GM10266 (cell line): Measurements from ENCODE around the gene AMOTL1.

Experiments
- DNase-seq: peaks from one replicate; pipeline ENCODE4 v3.0.0; 2012; ENCODE audit errors: extremely low spot score
- TF ChIP-seq, protein P1 (sequence below): IDR thresholded peaks from 2 replicates; pipeline ENCODE4 v1.5.1; 2012; ENCODE audit warnings: mild to moderate bottlenecking, low read depth; ENCODE audit not compliant: control insufficient read depth, insufficient read depth; ENCODE audit errors: missing control alignments

The AMOTL1 gene

DNA sequence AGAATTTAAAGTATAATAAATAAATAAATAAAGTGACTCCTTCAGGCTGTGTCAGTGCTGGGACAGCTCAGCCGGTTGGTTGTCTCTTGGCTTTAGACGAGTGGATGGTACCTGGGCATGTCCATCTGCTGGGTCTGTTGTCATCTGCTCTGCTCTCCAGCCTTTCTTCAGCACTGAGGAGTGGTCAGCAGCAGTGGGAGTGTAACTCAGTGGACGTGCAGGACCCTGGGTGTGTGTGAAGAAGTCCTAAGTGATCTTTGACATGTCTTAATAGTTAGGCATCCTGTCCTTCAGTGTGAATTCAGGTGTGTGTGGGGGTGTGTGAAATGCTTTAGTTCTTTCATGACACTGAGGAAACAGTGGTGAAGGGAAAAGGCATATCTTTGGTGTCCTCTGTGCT lies 24.3 kb downstream of the AMOTL1 start:
- TF ChIP-seq, protein P1, sequence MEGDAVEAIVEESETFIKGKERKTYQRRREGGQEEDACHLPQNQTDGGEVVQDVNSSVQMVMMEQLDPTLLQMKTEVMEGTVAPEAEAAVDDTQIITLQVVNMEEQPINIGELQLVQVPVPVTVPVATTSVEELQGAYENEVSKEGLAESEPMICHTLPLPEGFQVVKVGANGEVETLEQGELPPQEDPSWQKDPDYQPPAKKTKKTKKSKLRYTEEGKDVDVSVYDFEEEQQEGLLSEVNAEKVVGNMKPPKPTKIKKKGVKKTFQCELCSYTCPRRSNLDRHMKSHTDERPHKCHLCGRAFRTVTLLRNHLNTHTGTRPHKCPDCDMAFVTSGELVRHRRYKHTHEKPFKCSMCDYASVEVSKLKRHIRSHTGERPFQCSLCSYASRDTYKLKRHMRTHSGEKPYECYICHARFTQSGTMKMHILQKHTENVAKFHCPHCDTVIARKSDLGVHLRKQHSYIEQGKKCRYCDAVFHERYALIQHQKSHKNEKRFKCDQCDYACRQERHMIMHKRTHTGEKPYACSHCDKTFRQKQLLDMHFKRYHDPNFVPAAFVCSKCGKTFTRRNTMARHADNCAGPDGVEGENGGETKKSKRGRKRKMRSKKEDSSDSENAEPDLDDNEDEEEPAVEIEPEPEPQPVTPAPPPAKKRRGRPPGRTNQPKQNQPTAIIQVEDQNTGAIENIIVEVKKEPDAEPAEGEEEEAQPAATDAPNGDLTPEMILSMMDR: no peak
- DNase-seq: no peak

DNA sequence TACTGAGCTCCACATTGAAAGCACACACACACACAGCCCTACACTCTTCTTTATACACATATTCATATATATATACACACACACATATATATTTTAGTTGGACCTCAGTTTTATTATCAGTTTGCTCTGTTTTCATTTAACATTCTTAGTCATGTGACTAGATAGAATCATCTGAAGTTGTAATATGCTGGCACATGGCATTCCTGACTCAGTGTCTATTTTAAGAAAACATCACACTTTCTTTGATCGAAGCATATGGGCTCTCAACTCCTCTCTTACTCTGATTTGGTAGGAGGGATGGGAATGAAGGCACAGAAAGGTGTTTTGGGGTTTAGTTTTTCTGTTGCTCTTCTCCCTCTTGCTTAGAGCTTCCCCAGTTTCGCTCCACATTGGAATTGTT lies 24.8 kb downstream of the AMOTL1 start:
- TF ChIP-seq, protein P1: no peak
- no peak for DNase-seq

DNA sequence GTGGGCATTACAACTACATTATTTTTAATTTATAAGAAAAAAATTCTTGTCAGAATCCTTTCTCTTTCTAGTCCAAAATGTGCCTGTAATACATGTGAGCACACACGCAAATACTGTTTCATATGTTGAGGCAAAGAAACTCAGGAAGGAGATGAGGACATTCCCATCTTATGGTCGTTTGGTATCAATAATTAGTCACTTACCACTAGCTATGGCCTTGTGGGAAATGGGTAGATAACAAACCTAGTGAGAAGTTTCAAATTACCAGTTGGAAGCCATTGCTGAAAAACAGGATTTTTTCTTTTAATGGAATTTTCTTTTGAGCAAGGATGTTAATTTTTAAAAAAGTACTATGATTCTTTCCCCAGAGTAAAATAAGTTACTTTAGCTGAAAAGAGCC lies 25.7 kb downstream of the AMOTL1 start:
- TF ChIP-seq, protein P1: no peak
- DNase-seq: no peak

DNA sequence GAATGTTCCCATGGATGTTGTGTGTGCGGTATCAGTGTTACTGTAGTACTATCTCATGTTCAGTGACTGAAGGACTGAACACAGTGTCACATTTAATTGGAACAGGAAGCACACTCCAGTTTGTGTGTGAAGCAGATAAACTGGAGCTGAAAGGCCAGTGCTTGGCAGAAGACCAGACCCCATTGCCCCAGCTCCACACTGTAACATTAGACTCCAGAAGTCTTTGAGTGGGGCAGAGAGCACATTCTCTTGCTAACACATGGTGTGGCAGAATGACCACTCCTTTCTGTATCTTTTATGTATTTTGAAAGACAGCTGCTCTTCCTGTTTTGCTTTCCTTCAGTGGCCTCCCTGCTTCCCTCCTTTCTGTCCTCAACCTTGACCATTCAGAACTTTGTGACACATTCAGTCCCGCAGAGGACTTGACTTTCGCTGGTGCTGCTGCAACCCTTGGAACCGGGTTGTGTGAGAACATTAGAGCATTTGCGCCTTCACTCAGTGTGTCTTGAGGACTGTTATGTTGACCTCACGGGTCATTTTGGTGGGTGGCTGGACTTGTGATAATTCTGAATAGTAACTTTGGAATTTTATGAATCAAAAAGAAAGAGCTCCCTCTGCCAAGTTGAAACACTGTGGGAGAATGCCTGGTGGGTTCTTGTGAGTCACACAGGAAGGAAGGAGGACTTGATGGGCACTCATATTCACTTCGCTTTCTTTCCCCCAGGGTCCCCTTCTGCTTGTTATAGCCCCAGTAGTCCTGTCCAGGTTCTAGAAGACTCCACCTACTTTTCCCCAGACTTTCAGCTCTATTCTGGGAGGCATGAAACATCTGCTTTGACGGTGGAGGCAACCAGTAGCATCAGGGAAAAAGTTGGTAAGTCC lies 26.4 kb downstream of the AMOTL1 start:
- no peak for DNase-seq
- TF ChIP-seq, protein P1: no peak

DNA sequence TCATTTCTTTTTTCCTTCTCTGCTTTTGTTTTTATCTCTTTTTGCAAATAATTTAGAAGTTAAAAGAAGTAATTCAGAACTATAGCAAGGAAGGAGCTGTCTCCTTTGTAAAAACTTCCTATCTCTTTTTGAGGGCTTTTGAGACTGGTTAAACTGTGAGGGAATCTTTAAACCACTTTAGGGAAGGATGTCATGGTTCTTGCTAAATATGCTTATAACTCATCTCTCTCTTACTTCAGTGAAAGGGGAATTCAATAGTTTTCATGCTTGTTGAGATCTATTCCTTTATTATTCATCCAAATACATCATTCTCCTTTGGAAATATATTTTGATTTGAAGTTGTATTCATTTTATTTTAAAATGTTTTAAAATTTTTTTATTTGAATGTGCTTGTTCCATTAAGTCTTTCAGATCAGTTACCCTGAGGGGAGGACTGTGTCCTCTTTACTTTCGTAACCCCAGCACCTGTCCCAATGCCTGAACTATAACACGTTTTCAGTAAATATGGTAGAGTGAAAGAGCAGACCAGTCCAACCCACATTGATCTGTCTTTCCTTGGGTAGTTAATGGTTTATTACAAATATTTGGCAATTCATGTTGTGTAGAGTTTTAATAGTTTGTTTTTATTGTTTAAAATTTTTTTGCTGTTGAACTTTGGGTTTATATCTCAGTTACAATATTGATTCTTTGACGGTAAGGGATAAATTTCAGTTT lies 27.5 kb downstream of the AMOTL1 start:
- TF ChIP-seq, protein P1: no peak

DNA sequence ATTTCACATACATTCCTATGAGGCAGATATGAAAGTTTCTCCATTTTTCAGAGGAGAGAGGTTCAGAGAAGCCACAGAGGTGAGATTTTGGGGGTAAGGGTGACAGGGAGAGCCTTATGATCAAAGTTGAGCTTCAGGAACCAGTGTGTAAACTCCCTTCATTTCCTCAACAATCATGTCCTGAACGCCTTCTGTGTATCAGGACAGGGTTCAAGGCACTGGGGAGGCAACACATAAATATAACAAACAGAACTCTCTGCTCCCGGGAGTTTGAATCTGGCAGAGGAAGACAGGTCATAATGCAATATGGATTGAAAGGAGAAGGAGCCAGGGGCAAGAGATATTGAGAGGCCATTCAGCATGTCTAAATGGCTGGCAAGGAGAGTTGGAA lies 28.0 kb downstream of the AMOTL1 start:
- TF ChIP-seq, protein P1: no peak
- DNase-seq: no peak

More for the DNA sequence above, 27.5 kb downstream of the AMOTL1 start:
- DNase-seq: no peak

DNA sequence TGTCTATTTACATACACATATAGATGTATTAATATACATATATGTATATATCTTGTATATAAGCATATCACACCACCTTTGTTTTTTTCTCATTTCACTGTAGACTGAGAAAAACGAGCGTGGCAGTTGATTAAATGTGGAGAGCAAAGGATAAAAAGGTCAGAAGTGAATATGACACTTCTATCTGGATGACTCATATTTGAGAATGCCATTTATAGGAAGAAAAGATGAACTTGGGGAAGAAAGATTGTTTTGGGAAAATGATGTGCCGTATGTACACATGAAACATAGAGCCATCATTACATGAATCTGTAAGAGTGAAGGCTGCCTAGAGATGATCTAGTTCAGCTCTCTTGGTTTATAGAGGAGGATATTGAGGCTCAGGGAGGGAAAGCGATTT lies 28.7 kb downstream of the AMOTL1 start:
- TF ChIP-seq, protein P1: no peak

More for the DNA sequence above, 28.7 kb downstream of the AMOTL1 start:
- no peak for DNase-seq
